Heart left ventricle (tissue), 13 donors: ENCODE data around the gene MLKL.

Experiments
- CTCF ChIP-seq, 12 donors: fragments of 200-600 bp; sonication (generic) in 4 of 12; IDR thresholded peaks; one replicate each; pipeline versions ENCODE4 v1.5.0 to v1.8.0; 2018 to 2022; ENCODE audit warnings: antibody characterized with exemption in 12 of 12, mild to moderate bottlenecking in 5 of 12
- POLR2A ChIP-seq, 2 donors: fragments of 450-650 bp; IDR thresholded peaks; one replicate each; pipeline ENCODE4 v1.6.1; 2017; ENCODE audit warnings: antibody characterized with exemption in 2 of 2, mild to moderate bottlenecking in 2 of 2, moderate library complexity in 2 of 2
- donor health status: ischemic (EF 13 %, LVEDD 7.1; RV severe dilation, severe dysfunction).
- donor health status: DM: no; HTN: yes; CAD: no.
- donor health status: DM: no; HTN: no; CAD: no.
- donor health status: ischemic (EF 25% LVEDD 6.9; RV normal size, moderate dysfunction).
- donor health status: ischemic (EF 25% LVEDD 5.7; RV mildly dilated, moderate dysfunction).
- donor health status: ischemic (EF 35%, LVEDD 5.7; RV mildly dilated, moderate dysfunction).
- donor health status: nonischemic (EF 11% LVEDD 7.7; RV severe dilation, severe dysfunction).
- donor health status: DM: yes; HTN: yes; CAD: no.
- donor health status: PGD.
- donor health status: ischemic (EF 29% LVEDD 5.4; RV normal size, mild dysfunction).
- donor health status: nonischemic (EF 23%, LVEDD 6.1; RV moderate dilation, normal function).

GRCh38 chr16:74695450-74696422 lies 4.9 kb downstream of the MLKL start:
- TF ChIP-seq POLR2A (IDR thresholded peaks at IDR 0.05) (no peak), CTCF (IDR thresholded peaks at IDR 0.05) (no peak)
